Loucy (cell line): ENCODE data around the gene CDK5.

Experiments
- H2AFZ ChIP-seq: fragments of 200-600 bp; sonication (generic); 2 replicates; pipeline ENCODE4 v1.6.0; 2016; ENCODE audit warnings: antibody characterized with exemption, mild to moderate bottlenecking, low read length, moderate library complexity
- H3F3A ChIP-seq: fragments of 200-600 bp; 2 replicates; pipeline ENCODE4 v1.6.0; 2016; ENCODE audit warnings: antibody characterized with exemption, low read depth, mild to moderate bottlenecking
- H3K27me3 ChIP-seq: fragments of 200-600 bp; sonication (generic); 2 replicates; pipeline ENCODE4 v1.6.1; 2014; ENCODE audit warnings: low read length, mild to moderate bottlenecking; ENCODE audit not compliant: insufficient read depth, poor library complexity, severe bottlenecking
- H3K36me3 ChIP-seq: fragments of 200-600 bp; sonication (generic); 2 replicates; pipeline ENCODE4 v1.6.1; 2016; ENCODE audit warnings: low read length; ENCODE audit not compliant: insufficient read depth
- H3K4me1 ChIP-seq: fragments of 200-600 bp; sonication (generic); 2 replicates; pipeline ENCODE4 v1.5.1; 2014; ENCODE audit warnings: low read length, mild to moderate bottlenecking; ENCODE audit not compliant: insufficient read depth, poor library complexity, severe bottlenecking
- H3K4me2 ChIP-seq: fragments of 200-600 bp; sonication (generic); 2 replicates; pipeline ENCODE4 v1.6.0; 2014; ENCODE audit warnings: antibody characterized with exemption, low read length, low read depth, mild to moderate bottlenecking; ENCODE audit not compliant: poor library complexity, severe bottlenecking
- H3K4me3 ChIP-seq: fragments of 200-600 bp; sonication (generic); 2 replicates; pipeline ENCODE4 v1.5.1; 2014; ENCODE audit warnings: low read length, mild to moderate bottlenecking, mixed read lengths; ENCODE audit not compliant: poor library complexity, severe bottlenecking
- H3K79me2 ChIP-seq: fragments of 200-600 bp; sonication (generic); 2 replicates; pipeline ENCODE4 v1.6.1; 2014; ENCODE audit warnings: low read length; ENCODE audit not compliant: insufficient read depth
- H3K9ac ChIP-seq: fragments of 200-600 bp; sonication (generic); 2 replicates; pipeline ENCODE4 v1.6.0; 2014; ENCODE audit warnings: mild to moderate bottlenecking, low read depth, low read length, moderate library complexity; ENCODE audit not compliant: poor library complexity, severe bottlenecking
- H3K9me2 ChIP-seq: fragments of 200-600 bp; sonication (generic); replicated peaks from 2 replicates; pipeline ENCODE4 v1.6.1; 2016; ENCODE audit warnings: low read depth, low read length, mixed read lengths
- H3K9me3 ChIP-seq: fragments of 200-600 bp; sonication (generic); 2 replicates; pipeline ENCODE4 v1.6.1; 2014; ENCODE audit warnings: mild to moderate bottlenecking, antibody characterized with exemption, low read length, low read depth; ENCODE audit not compliant: insufficient read depth
- H4K20me1 ChIP-seq: fragments of 200-600 bp; sonication (generic); 2 replicates; pipeline ENCODE4 v1.6.0; 2014; ENCODE audit warnings: antibody characterized with exemption, low read length, mild to moderate bottlenecking; ENCODE audit not compliant: insufficient read depth, poor library complexity, severe bottlenecking
- EZH2phosphoT487 ChIP-seq: fragments of 200-600 bp; IDR thresholded peaks from 2 replicates; pipeline ENCODE4 v1.6.1; 2018; ENCODE audit warnings: antibody characterized with exemption, mild to moderate bottlenecking, moderate library complexity, borderline replicate concordance
- TF ChIP-seq, protein P1 (sequence below): fragments of 200-600 bp; sonication (generic); conservative IDR thresholded peaks from 2 replicates; pipeline ENCODE4 v1.5.1; 2014; ENCODE audit warnings: mild to moderate bottlenecking, antibody characterized with exemption, low read length

The CDK5 gene

DNA sequence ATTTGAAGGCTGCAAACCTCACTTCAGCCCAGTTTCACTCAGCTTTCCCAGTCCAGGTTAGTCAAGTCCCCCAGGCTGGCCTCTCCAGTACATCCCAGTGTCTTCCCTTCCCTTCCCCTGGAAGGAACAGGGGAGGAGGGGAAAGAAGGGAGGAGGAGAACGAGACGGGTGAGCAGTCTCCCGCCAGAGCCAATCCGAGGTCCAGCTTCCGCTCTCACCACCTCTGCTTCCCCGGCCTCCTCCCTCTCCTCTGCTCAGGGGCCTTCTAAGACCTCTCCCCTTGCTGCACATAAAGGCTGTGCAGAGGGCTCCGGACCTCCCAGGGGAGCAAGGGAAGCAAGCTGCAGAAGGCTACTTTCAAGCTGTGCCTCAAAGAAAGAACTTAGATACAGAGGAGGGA is 37.5 kb downstream of the CDK5 start:
- no peaks in the 10 kb centered on the region for H3F3A ChIP-seq
- no peak overlapping the region for H3K4me2 ChIP-seq
- H3K4me1 ChIP-seq = peaks cover 15% of the 10 kb centered on the region
- H3K36me3 ChIP-seq = no peaks in the 10 kb centered on the region
- H3K9ac ChIP-seq = no peak overlapping the region
- no peak overlapping the region for H3K4me3 ChIP-seq
- no peaks in the 10 kb centered on the region for H3K9me3 ChIP-seq
- H4K20me1 ChIP-seq = no peaks in the 10 kb centered on the region
- H3K79me2 ChIP-seq = no peaks in the 10 kb centered on the region
- H2AFZ ChIP-seq = no peak overlapping the region
- H3K9me2 ChIP-seq = no peaks in the 10 kb centered on the region
- H3K27me3 ChIP-seq = no peaks in the 10 kb centered on the region
- no peak for TF ChIP-seq EZH2phosphoT487

DNA sequence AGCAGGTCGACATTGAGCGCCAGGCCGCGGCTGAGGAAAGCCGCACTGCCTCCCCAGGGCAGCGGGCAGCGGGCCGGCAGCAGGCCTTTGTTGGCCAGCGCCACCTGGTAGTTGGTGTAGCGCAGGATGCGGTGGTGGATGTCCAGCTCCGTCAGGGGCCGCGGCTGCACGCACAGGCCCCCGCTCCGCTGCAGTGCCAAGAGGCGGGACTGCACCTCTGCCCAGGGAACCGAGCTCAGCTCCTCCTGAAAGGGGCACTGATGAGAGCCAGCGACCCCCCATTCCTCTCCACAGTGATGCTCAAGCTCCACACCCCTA is 38.6 kb downstream of the CDK5 start:
- TF ChIP-seq, protein P1, sequence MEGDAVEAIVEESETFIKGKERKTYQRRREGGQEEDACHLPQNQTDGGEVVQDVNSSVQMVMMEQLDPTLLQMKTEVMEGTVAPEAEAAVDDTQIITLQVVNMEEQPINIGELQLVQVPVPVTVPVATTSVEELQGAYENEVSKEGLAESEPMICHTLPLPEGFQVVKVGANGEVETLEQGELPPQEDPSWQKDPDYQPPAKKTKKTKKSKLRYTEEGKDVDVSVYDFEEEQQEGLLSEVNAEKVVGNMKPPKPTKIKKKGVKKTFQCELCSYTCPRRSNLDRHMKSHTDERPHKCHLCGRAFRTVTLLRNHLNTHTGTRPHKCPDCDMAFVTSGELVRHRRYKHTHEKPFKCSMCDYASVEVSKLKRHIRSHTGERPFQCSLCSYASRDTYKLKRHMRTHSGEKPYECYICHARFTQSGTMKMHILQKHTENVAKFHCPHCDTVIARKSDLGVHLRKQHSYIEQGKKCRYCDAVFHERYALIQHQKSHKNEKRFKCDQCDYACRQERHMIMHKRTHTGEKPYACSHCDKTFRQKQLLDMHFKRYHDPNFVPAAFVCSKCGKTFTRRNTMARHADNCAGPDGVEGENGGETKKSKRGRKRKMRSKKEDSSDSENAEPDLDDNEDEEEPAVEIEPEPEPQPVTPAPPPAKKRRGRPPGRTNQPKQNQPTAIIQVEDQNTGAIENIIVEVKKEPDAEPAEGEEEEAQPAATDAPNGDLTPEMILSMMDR = no peak
- TF ChIP-seq EZH2phosphoT487 = no peak
- Histone ChIP-seq H3K9ac (no peak overlapping the region), H3K4me1 (peaks cover 23% of the 10 kb centered on the region), H3K9me3 (no peaks in the 10 kb centered on the region), H2AFZ (no peak overlapping the region), H4K20me1 (no peaks in the 10 kb centered on the region), H3K4me3 (no peak overlapping the region), H3K9me2 (no peaks in the 10 kb centered on the region), H3F3A (no peaks in the 10 kb centered on the region), H3K27me3 (no peaks in the 10 kb centered on the region), H3K36me3 (no peaks in the 10 kb centered on the region), H3K79me2 (no peaks in the 10 kb centered on the region), H3K4me2 (no peak overlapping the region)

DNA sequence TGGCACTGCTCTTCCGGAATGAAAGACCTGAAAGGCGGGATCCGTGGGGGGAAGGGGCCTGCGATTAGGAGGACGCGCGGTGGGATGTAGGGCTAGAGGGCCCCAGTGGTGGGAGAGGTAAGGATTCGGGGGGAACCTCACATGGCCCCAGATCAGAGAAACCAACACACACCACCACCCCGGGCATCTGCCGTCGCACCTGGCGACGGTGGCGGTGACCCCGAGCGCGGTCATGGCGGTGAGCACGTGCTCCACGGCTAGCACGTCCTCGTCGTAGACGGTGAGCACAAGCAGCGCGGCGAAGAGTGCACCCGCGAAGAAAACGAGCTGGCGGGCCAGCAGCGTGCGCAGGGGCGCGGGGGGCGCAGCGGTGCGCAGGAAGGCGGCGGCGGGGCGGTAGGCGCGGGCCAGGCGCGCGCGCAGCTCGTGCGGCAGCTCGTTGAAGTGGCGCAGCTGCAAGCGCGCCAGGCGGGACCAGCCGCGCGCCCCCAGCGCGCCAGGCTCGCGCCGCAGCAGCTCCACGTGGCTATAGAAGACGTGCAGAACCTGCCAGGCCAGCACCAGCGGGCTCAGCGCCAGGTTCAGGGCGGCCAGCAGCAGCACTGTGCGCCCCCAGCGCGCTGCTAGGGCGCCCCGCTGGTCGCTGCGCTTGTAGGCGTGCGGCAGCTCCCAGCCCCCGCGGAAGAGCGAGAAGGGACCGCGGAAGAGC is 39.1 kb downstream of the CDK5 start:
- Histone ChIP-seq H3F3A (no peaks in the 10 kb centered on the region), H3K79me2 (no peaks in the 10 kb centered on the region), H3K27me3 (no peaks in the 10 kb centered on the region), H2AFZ (peak overlapping the region; percentile 80), H3K4me3 (peak overlapping the region; percentile 67), H3K9me3 (no peaks in the 10 kb centered on the region), H3K9ac (peak overlapping the region; percentile 57), H3K4me2 (peak overlapping the region; percentile 74), H3K4me1 (peaks cover 23% of the 10 kb centered on the region), H4K20me1 (no peaks in the 10 kb centered on the region), H3K9me2 (no peaks in the 10 kb centered on the region), H3K36me3 (no peaks in the 10 kb centered on the region)
- no peak for TF ChIP-seq EZH2phosphoT487
- TF ChIP-seq, protein P1 = no peak

DNA sequence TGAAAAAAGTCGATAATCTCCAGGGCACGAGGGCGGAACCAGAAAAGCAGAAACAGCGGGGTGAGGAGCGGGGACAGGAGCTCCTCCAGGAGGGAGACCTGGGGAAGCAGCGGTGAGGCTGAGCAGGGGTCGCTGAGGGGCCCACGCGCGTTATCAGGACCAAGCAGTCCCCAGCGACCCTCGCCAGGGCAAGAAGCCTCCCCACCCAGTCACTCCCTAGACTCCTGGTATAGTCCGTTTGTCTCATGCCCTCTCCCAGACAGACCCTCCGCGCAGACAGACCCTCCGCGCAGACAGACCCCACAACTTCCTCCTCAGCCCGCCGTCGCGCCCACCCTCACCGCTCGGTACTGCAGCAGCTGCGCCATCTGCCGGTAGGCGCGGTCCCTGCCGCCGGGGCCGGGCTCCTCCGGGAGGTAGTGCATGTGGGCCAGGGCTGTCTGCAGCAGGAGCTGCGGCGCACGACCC is 39.7 kb downstream of the CDK5 start:
- TF ChIP-seq EZH2phosphoT487 = no peak
- TF ChIP-seq, protein P1 = peak; percentile 97
- peaks cover 23% of the 10 kb centered on the region for H3K4me1 ChIP-seq
- H3K4me3 ChIP-seq = peak overlapping the region; percentile 67
- no peaks in the 10 kb centered on the region for H3K9me3 ChIP-seq
- H3F3A ChIP-seq = no peaks in the 10 kb centered on the region
- peak overlapping the region; percentile 57 for H3K9ac ChIP-seq
- peak overlapping the region; percentile 74 for H3K4me2 ChIP-seq
- no peaks in the 10 kb centered on the region for H4K20me1 ChIP-seq
- H3K36me3 ChIP-seq = no peaks in the 10 kb centered on the region
- no peaks in the 10 kb centered on the region for H3K9me2 ChIP-seq
- peak overlapping the region; percentile 80 for H2AFZ ChIP-seq
- H3K27me3 ChIP-seq = no peaks in the 10 kb centered on the region
- H3K79me2 ChIP-seq = no peaks in the 10 kb centered on the region
